ENCODE data around the gene CTNNA3. TPM values are rescaled to one million over a fixed set of nuclear protein-coding genes. Genes with fewer than 3 reads are reported as not detected.

Gene CTNNA3
- polyA plus RNA-seq, 2 donors: 0.08 to 0.10 TPM

GRCh38 chr10:66025186-66025585 lies 1670.8 kb downstream of the CTNNA3 start:
- H3K9me3 ChIP-seq (ENCODE audit: control insufficient read depth in 2 of 2, insufficient read depth in 1 of 2, low read depth in 1 of 2, low read length in 1 of 2): no peaks in the 10 kb centered on the region
- H3K36me3 ChIP-seq (ENCODE audit: control insufficient read depth in 2 of 2, insufficient read depth in 2 of 2, low read length in 1 of 2): no peaks in the 10 kb centered on the region
- no peaks in the 10 kb centered on the region for H3K27me3 ChIP-seq (ENCODE audit: control insufficient read depth in 1 of 2, insufficient read depth in 2 of 2, low read length in 2 of 2)
- H3K27ac ChIP-seq (ENCODE audit: low read depth in 2 of 2, low read length in 1 of 2): no peak overlapping the region
- H3K4me3 ChIP-seq (ENCODE audit: low read depth in 1 of 2, low read length in 2 of 2): no peak overlapping the region
- H3K4me1 ChIP-seq (ENCODE audit: control insufficient read depth in 2 of 2, insufficient read depth in 2 of 2, low read length in 1 of 2): no peaks in the 10 kb centered on the region

DNA sequence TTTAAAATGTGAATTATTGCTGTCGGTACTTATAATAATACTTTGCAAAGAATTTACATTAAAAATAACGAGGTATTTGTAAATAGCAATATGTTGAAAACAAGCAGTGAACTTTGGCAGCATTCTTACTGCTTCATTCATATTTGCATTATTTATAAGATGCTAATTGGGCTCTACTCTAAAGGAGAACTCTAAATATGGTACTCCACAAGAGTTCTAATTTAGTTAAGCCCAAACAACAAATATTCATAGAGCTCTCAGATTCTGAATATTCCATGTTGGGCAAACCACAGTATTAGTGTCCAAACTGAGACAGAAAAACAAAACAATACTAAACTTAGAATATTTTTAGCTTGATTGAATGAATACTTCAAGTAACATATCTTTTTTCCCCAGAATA lies 1674.6 kb downstream of the CTNNA3 start:
- Histone ChIP-seq H3K27ac (ENCODE audit: low read depth in 2 of 2, low read length in 1 of 2) (no peak overlapping the region), H3K4me3 (ENCODE audit: low read depth in 1 of 2, low read length in 2 of 2) (no peak overlapping the region), H3K4me1 (ENCODE audit: control insufficient read depth in 2 of 2, insufficient read depth in 2 of 2, low read length in 1 of 2) (no peaks in the 10 kb centered on the region), H3K9me3 (ENCODE audit: control insufficient read depth in 2 of 2, insufficient read depth in 1 of 2, low read depth in 1 of 2, low read length in 1 of 2) (no peaks in the 10 kb centered on the region), H3K27me3 (ENCODE audit: control insufficient read depth in 1 of 2, insufficient read depth in 2 of 2, low read length in 2 of 2) (no peaks in the 10 kb centered on the region), H3K36me3 (ENCODE audit: control insufficient read depth in 2 of 2, insufficient read depth in 2 of 2, low read length in 1 of 2) (no peaks in the 10 kb centered on the region)
- 43 to 62% methylated on average over 2 of the region's 2 CpGs for WGBS, 2 donors

- WGBS, 2 donors: 81 to 85% methylated on average over 5 of the region's 5 CpGs
- Histone ChIP-seq H3K4me3 (ENCODE audit: low read depth in 1 of 2, low read length in 2 of 2) (no peak overlapping the region), H3K27ac (ENCODE audit: low read depth in 2 of 2, low read length in 1 of 2) (no peak overlapping the region), H3K4me1 (ENCODE audit: control insufficient read depth in 2 of 2, insufficient read depth in 2 of 2, low read length in 1 of 2) (no peaks in the 10 kb centered on the region), H3K9me3 (ENCODE audit: control insufficient read depth in 2 of 2, insufficient read depth in 1 of 2, low read depth in 1 of 2, low read length in 1 of 2) (no peaks in the 10 kb centered on the region), H3K27me3 (ENCODE audit: control insufficient read depth in 1 of 2, insufficient read depth in 2 of 2, low read length in 2 of 2) (no peaks in the 10 kb centered on the region), H3K36me3 (ENCODE audit: control insufficient read depth in 2 of 2, insufficient read depth in 2 of 2, low read length in 1 of 2) (no peaks in the 10 kb centered on the region)
Observed at GRCh38 chr10:66008221-66008620, 1687.8 kb downstream of the CTNNA3 start.

DNA sequence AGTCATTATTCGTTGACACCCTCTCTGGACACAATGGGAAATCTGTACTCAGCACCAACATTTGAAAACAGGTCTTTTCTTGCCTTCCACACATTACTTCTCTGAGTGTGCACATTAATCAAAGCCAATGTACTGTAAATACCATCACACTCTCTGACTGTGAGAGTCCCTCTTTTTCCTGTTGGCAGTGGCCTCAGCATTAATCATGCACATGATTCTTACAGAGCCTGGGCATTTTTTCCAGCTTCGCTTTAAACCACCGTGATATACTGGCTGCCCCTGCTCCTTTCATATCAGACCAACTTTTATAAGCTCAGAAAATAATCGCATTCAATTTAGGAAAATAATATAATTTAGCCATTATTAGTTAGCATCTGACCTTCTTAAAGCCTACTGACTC lies 1689.6 kb downstream of the CTNNA3 start:
- H3K27ac ChIP-seq (ENCODE audit: low read depth in 2 of 2, low read length in 1 of 2): no peak overlapping the region
- H3K36me3 ChIP-seq (ENCODE audit: control insufficient read depth in 2 of 2, insufficient read depth in 2 of 2, low read length in 1 of 2): no peaks in the 10 kb centered on the region
- H3K4me1 ChIP-seq (ENCODE audit: control insufficient read depth in 2 of 2, insufficient read depth in 2 of 2, low read length in 1 of 2): no peaks in the 10 kb centered on the region
- no peaks in the 10 kb centered on the region for H3K9me3 ChIP-seq (ENCODE audit: control insufficient read depth in 2 of 2, insufficient read depth in 1 of 2, low read depth in 1 of 2, low read length in 1 of 2)
- WGBS, 2 donors: 58 to 66% methylated on average over 4 of the region's 4 CpGs
- H3K4me3 ChIP-seq (ENCODE audit: low read depth in 1 of 2, low read length in 2 of 2): no peak overlapping the region
- no peaks in the 10 kb centered on the region for H3K27me3 ChIP-seq (ENCODE audit: control insufficient read depth in 1 of 2, insufficient read depth in 2 of 2, low read length in 2 of 2)

- H3K27ac ChIP-seq (ENCODE audit: low read depth in 2 of 2, low read length in 1 of 2): no peak overlapping the region
- peaks cover 2 to 10% of the 10 kb centered on the region in 2 donors for H3K9me3 ChIP-seq (ENCODE audit: control insufficient read depth in 2 of 2, insufficient read depth in 1 of 2, low read depth in 1 of 2, low read length in 1 of 2)
- H3K27me3 ChIP-seq (ENCODE audit: control insufficient read depth in 1 of 2, insufficient read depth in 2 of 2, low read length in 2 of 2): no peaks in the 10 kb centered on the region
- no peaks in the 10 kb centered on the region for H3K36me3 ChIP-seq (ENCODE audit: control insufficient read depth in 2 of 2, insufficient read depth in 2 of 2, low read length in 1 of 2)
- no peaks in the 10 kb centered on the region for H3K4me1 ChIP-seq (ENCODE audit: control insufficient read depth in 2 of 2, insufficient read depth in 2 of 2, low read length in 1 of 2)
- H3K4me3 ChIP-seq (ENCODE audit: low read depth in 1 of 2, low read length in 2 of 2): no peak overlapping the region
Observed at GRCh38 chr10:65993451-65993850, 1702.5 kb downstream of the CTNNA3 start.

DNA sequence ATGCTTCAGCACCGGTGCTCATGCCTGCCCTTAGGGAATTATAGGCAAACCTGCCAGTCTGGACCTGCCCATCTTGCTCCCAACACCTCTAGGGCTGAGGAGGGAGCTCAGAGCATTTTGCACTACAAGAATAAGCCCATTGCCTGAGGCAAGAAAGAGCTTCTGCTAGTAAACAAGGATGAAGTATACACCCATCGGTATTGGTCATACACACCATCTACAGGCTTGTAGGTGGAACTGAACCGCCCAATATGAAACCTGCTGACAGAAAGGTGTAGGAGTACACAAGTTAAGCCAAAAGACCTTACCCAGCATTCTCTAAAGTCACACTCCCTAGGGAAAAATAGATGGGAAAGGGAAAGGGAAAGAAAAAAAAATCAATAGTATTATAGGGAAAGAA lies 1727.1 kb downstream of the CTNNA3 start:
- H3K4me1 ChIP-seq (ENCODE audit: control insufficient read depth in 2 of 2, insufficient read depth in 2 of 2, low read length in 1 of 2): no peaks in the 10 kb centered on the region
- 82 to 88% methylated on average over 3 of the region's 3 CpGs for WGBS, 2 donors
- H3K4me3 ChIP-seq (ENCODE audit: low read depth in 1 of 2, low read length in 2 of 2): no peak overlapping the region
- no peaks in the 10 kb centered on the region for H3K36me3 ChIP-seq (ENCODE audit: control insufficient read depth in 2 of 2, insufficient read depth in 2 of 2, low read length in 1 of 2)
- peaks cover 3 to 6% of the 10 kb centered on the region in 2 donors for H3K9me3 ChIP-seq (ENCODE audit: control insufficient read depth in 2 of 2, insufficient read depth in 1 of 2, low read depth in 1 of 2, low read length in 1 of 2)
- no peak overlapping the region for H3K27ac ChIP-seq (ENCODE audit: low read depth in 2 of 2, low read length in 1 of 2)
- H3K27me3 ChIP-seq (ENCODE audit: control insufficient read depth in 1 of 2, insufficient read depth in 2 of 2, low read length in 2 of 2): no peaks in the 10 kb centered on the region

GRCh38 chr10:65968437-65968836 lies 1727.6 kb downstream of the CTNNA3 start:
- Histone ChIP-seq H3K9me3 (ENCODE audit: control insufficient read depth in 2 of 2, insufficient read depth in 1 of 2, low read depth in 1 of 2, low read length in 1 of 2) (peaks cover 3 to 6% of the 10 kb centered on the region in 2 donors), H3K27ac (ENCODE audit: low read depth in 2 of 2, low read length in 1 of 2) (no peak overlapping the region), H3K4me3 (ENCODE audit: low read depth in 1 of 2, low read length in 2 of 2) (no peak overlapping the region), H3K4me1 (ENCODE audit: control insufficient read depth in 2 of 2, insufficient read depth in 2 of 2, low read length in 1 of 2) (no peaks in the 10 kb centered on the region), H3K27me3 (ENCODE audit: control insufficient read depth in 1 of 2, insufficient read depth in 2 of 2, low read length in 2 of 2) (no peaks in the 10 kb centered on the region), H3K36me3 (ENCODE audit: control insufficient read depth in 2 of 2, insufficient read depth in 2 of 2, low read length in 1 of 2) (no peaks in the 10 kb centered on the region)
- 88 to 95% methylated on average over 1 of the region's 1 CpG for WGBS, 2 donors

- H3K4me1 ChIP-seq (ENCODE audit: control insufficient read depth in 2 of 2, insufficient read depth in 2 of 2, low read length in 1 of 2): no peaks in the 10 kb centered on the region
- 50 to 54% methylated on average over 1 of the region's 1 CpG for WGBS, 2 donors
- H3K4me3 ChIP-seq (ENCODE audit: low read depth in 1 of 2, low read length in 2 of 2): no peak overlapping the region
- H3K9me3 ChIP-seq (ENCODE audit: control insufficient read depth in 2 of 2, insufficient read depth in 1 of 2, low read depth in 1 of 2, low read length in 1 of 2): peaks cover 3 to 6% of the 10 kb centered on the region in 2 donors
- no peak overlapping the region for H3K27ac ChIP-seq (ENCODE audit: low read depth in 2 of 2, low read length in 1 of 2)
- H3K27me3 ChIP-seq (ENCODE audit: control insufficient read depth in 1 of 2, insufficient read depth in 2 of 2, low read length in 2 of 2): no peaks in the 10 kb centered on the region
- H3K36me3 ChIP-seq (ENCODE audit: control insufficient read depth in 2 of 2, insufficient read depth in 2 of 2, low read length in 1 of 2): no peaks in the 10 kb centered on the region
Observed at GRCh38 chr10:65964205-65964604, 1731.8 kb downstream of the CTNNA3 start.

GRCh38 chr10:65952086-65952485 lies 1743.9 kb downstream of the CTNNA3 start:
- Histone ChIP-seq H3K4me1 (ENCODE audit: control insufficient read depth in 2 of 2, insufficient read depth in 2 of 2, low read length in 1 of 2) (no peaks in the 10 kb centered on the region), H3K36me3 (ENCODE audit: control insufficient read depth in 2 of 2, insufficient read depth in 2 of 2, low read length in 1 of 2) (no peaks in the 10 kb centered on the region), H3K4me3 (ENCODE audit: low read depth in 1 of 2, low read length in 2 of 2) (no peak overlapping the region), H3K9me3 (ENCODE audit: control insufficient read depth in 2 of 2, insufficient read depth in 1 of 2, low read depth in 1 of 2, low read length in 1 of 2) (no peaks in the 10 kb centered on the region), H3K27me3 (ENCODE audit: control insufficient read depth in 1 of 2, insufficient read depth in 2 of 2, low read length in 2 of 2) (no peaks in the 10 kb centered on the region), H3K27ac (ENCODE audit: low read depth in 2 of 2, low read length in 1 of 2) (no peak overlapping the region)

DNA sequence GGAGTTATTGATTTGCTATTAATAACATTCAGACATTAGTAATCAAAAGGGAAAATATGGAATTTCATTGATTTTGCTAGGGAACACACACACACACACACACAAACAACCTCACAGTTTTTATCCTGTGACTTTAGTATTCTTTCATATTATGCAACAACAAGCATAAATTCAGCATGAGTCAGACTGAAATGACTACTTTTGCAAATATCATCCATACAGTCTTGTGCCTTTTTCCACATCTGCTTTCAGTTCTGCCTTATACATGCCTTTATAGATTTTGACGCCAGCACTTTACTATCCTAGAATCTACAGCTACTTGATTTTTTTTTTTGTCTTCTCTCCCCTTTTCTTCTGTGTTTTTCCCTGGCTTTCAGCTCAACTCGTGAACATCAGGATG lies 1745.9 kb downstream of the CTNNA3 start:
- Histone ChIP-seq H3K4me1 (ENCODE audit: control insufficient read depth in 2 of 2, insufficient read depth in 2 of 2, low read length in 1 of 2) (no peaks in the 10 kb centered on the region), H3K4me3 (ENCODE audit: low read depth in 1 of 2, low read length in 2 of 2) (no peak overlapping the region), H3K9me3 (ENCODE audit: control insufficient read depth in 2 of 2, insufficient read depth in 1 of 2, low read depth in 1 of 2, low read length in 1 of 2) (no peaks in the 10 kb centered on the region), H3K36me3 (ENCODE audit: control insufficient read depth in 2 of 2, insufficient read depth in 2 of 2, low read length in 1 of 2) (no peaks in the 10 kb centered on the region), H3K27ac (ENCODE audit: low read depth in 2 of 2, low read length in 1 of 2) (no peak overlapping the region), H3K27me3 (ENCODE audit: control insufficient read depth in 1 of 2, insufficient read depth in 2 of 2, low read length in 2 of 2) (no peaks in the 10 kb centered on the region)
- WGBS, 2 donors: 49% methylated on average over 2 of the region's 2 CpGs

Measured in esophagus (tissue), 2 donors.